Coronary artery (tissue), 2 donors: ENCODE data around the gene INO80B.
A peak's percentile ranks its signal among the peaks of the same experiment; 100 is the strongest.

Source experiments
- DNase-seq: peaks from one replicate; pipeline ENCODE4 v3.0.0-alpha.2; 2017; ENCODE audit warnings: low spot score
- H3K27ac ChIP-seq, 2 donors: fragments of 200-600 bp; sonication (generic); one replicate each; pipeline ENCODE4 v1.5.1; 2016 to 2019
- H3K4me3 ChIP-seq: fragments of 200-600 bp; sonication (generic); 2 replicates; pipeline ENCODE4 v1.5.1; 2016; ENCODE audit warnings: mild to moderate bottlenecking, moderate library complexity
- TF ChIP-seq, protein P1 (sequence below): fragments of 200-600 bp; sonication (generic); IDR thresholded peaks from one replicate; pipeline ENCODE4 v1.5.1; 2019; ENCODE audit warnings: antibody characterized with exemption

INO80B gene

GRCh38 chr2:74502720-74503505 lies 48.0 kb downstream of the INO80B start:
- peak; percentile 87 for DNase-seq
- H3K4me3 ChIP-seq = peak overlapping the region; percentile 82
- H3K27ac ChIP-seq = peak overlapping the region; percentile 6 to 80
- TF ChIP-seq, protein P1, sequence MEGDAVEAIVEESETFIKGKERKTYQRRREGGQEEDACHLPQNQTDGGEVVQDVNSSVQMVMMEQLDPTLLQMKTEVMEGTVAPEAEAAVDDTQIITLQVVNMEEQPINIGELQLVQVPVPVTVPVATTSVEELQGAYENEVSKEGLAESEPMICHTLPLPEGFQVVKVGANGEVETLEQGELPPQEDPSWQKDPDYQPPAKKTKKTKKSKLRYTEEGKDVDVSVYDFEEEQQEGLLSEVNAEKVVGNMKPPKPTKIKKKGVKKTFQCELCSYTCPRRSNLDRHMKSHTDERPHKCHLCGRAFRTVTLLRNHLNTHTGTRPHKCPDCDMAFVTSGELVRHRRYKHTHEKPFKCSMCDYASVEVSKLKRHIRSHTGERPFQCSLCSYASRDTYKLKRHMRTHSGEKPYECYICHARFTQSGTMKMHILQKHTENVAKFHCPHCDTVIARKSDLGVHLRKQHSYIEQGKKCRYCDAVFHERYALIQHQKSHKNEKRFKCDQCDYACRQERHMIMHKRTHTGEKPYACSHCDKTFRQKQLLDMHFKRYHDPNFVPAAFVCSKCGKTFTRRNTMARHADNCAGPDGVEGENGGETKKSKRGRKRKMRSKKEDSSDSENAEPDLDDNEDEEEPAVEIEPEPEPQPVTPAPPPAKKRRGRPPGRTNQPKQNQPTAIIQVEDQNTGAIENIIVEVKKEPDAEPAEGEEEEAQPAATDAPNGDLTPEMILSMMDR = no peak

GRCh38 chr2:74503506-74504475 lies 48.9 kb downstream of the INO80B start:
- DNase-seq = no peak
- TF ChIP-seq, protein P1 = no peak
- Histone ChIP-seq H3K27ac (peak overlapping the region; percentile 6 to 80), H3K4me3 (peak overlapping the region; percentile 82)

- DNase-seq = no peak
- TF ChIP-seq, protein P1 = no peak
- Histone ChIP-seq H3K4me3 (no peak overlapping the region), H3K27ac (no peak overlapping the region)
Observed at GRCh38 chr2:74504591-74504990, 49.7 kb downstream of the INO80B start.

DNA sequence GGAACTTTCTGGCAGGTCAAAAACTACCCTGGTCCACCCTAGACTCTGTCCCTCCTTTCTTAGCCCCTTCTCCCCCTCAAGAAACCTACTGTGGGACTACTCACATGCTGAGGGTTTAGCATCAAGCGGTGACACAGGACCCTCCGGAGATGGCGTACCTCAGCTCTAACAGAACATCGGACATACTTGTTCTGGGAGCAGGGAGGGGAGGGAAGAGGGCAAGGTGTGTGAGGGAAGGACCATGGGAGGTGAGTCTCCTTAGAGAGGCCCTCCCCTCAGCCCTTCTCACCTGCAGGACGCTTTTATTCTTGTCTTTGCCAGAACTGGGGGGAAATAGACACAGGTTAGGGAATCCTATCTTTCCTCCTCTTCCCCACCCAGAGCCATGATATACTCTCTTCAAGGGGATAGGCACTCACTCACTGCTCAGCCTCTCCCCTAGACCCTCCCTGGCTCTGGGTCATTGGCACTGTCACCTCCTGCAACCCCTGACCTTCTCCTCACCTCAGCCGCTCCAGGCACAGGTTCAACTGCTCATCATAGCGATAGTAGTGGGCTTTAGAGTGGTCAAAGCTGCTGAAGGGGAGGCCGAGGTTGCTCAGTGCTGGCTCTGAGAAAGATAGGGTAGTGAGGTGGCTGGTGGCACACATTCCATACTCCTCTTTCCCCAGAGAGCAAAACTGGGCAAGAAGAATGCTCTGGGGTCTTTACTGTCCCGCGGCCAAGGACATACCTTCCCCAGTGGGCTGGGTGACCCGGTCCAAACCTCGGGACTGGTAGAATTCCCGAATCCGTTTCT lies 50.8 kb downstream of the INO80B start:
- DNase-seq = no peak
- peak overlapping the region; percentile 22 for H3K4me3 ChIP-seq
- H3K27ac ChIP-seq = no peak overlapping the region
- TF ChIP-seq, protein P1 = no peak

GRCh38 chr2:74507145-74507925 lies 52.4 kb downstream of the INO80B start, which contains the start of gene PCGF1:
Gene PCGF1, minus strand, starts transcription at chr2:74507695. Its CDS starts 27 bp downstream, at chr2:74507668.
- H3K27ac ChIP-seq = peak within 1 kb of the TSS; percentile 97
- TF ChIP-seq, protein P1 = no peak
- H3K4me3 ChIP-seq = peak within 1 kb of the TSS; percentile 83
- DNase-seq = peak; percentile 98
